Stomach (tissue), 4 donors: ENCODE data around the gene ZDHHC13.

Source experiments
- POLR2A ChIP-seq, 4 donors: fragments of 450-650 bp; IDR thresholded peaks; one replicate each; pipeline ENCODE4 v1.6.1; 2016; ENCODE audit warnings: antibody characterized with exemption in 4 of 4, control low read depth in 2 of 4, mild to moderate bottlenecking in 1 of 4, moderate library complexity in 1 of 4
- TF ChIP-seq, protein P1 (sequence below), 7 experiments: fragments of 450-650 bp in 4 of 7; fragments of 200-600 bp in 3 of 7; sonication (generic) in 3 of 7; IDR thresholded peaks; one replicate each; pipeline ENCODE4 v1.5.1; 2016 to 2019; ENCODE audit warnings: antibody characterized with exemption in 7 of 7, control low read depth in 2 of 7, mild to moderate bottlenecking in 1 of 7

DNA sequence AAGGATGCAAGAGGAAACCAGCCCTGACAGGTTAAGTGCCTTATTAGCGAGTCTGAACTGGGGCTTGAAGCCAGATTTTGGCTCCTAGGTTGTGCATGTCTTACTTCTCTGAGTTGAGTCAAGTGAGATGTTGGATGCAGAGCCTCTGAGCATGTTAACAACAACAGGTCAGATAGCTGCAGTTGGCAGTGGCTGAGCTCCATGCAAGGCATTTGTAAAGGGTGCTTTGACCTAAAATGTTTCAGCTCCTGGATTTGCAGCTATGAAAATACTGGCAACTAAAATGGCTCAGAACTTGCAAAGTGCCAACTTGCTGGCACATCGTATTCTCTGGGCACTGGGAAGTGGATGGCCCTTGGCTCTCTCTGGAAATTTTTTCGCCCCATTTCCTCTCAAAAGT is 101.2 kb downstream of the ZDHHC13 start:
- TF ChIP-seq POLR2A (IDR thresholded peaks at IDR 0.05), result no peak
- TF ChIP-seq, protein P1, sequence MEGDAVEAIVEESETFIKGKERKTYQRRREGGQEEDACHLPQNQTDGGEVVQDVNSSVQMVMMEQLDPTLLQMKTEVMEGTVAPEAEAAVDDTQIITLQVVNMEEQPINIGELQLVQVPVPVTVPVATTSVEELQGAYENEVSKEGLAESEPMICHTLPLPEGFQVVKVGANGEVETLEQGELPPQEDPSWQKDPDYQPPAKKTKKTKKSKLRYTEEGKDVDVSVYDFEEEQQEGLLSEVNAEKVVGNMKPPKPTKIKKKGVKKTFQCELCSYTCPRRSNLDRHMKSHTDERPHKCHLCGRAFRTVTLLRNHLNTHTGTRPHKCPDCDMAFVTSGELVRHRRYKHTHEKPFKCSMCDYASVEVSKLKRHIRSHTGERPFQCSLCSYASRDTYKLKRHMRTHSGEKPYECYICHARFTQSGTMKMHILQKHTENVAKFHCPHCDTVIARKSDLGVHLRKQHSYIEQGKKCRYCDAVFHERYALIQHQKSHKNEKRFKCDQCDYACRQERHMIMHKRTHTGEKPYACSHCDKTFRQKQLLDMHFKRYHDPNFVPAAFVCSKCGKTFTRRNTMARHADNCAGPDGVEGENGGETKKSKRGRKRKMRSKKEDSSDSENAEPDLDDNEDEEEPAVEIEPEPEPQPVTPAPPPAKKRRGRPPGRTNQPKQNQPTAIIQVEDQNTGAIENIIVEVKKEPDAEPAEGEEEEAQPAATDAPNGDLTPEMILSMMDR (IDR thresholded peaks at IDR 0.05), result no peak
